ENCODE measurements around the gene DIP2A. TPM values are rescaled to one million over a fixed set of nuclear protein-coding genes. Genes with fewer than 3 reads are reported as not detected.

Gene DIP2A
- total and polyA plus RNA-seq, 2 of the 8 experiments (the other 6 are each of a cell fraction or from before 2014, with no cell fraction given) = 16.0 to 27.1 TPM

- H2BK120ac ChIP-seq (replicated peaks; ENCODE audit: low read depth, low read length) = no peak overlapping the region
- no peak overlapping the region for H2BK5ac ChIP-seq (ENCODE audit: low read depth, low read length)
- no peak overlapping the region for H3K9ac ChIP-seq (replicated peaks in 1 of 4; ENCODE audit: extremely low read depth in 1 of 4, low read depth in 3 of 4, low read length in 3 of 4)
- H3K4me2 ChIP-seq (ENCODE audit: insufficient read depth in 1 of 2, low read depth in 2 of 2, low read length in 2 of 2) = no peak overlapping the region
- H2BK12ac ChIP-seq (ENCODE audit: low read depth, low read length) = no peak overlapping the region
- H3K27me3 ChIP-seq (replicated peaks in 1 of 4; ENCODE audit: control insufficient read depth in 3 of 4, extremely low read depth in 1 of 4, insufficient read depth in 3 of 4, low read length in 3 of 4) = no peaks in the 10 kb centered on the region
- CTCF ChIA-PET (ENCODE audit: partially characterized antibody) = no interaction called here
- no peak overlapping the region for H2BK20ac ChIP-seq (ENCODE audit: low read length)
- WGBS, 2 experiments (ENCODE audit: extremely low coverage in 1 of 2, insufficient coverage in 1 of 2, insufficient read length in 1 of 2, insufficient replicate concordance in 2 of 2, low coverage in 1 of 2, low lambda C conversion rate in 2 of 2, missing lambda C conversion rate in 1 of 2) = 98% methylated on average over 2 of the region's 2 CpGs; no CpG with 5 or more reads in 1 of the 2 experiments
- no peak overlapping the region for H4K91ac ChIP-seq (replicated peaks; ENCODE audit: insufficient read length, low read length)
- H3K27ac ChIP-seq (ENCODE audit: low read depth, low read length) = no peak overlapping the region
- H3K79me2 ChIP-seq (ENCODE audit: control insufficient read depth in 1 of 2, insufficient read depth in 2 of 2, low read length in 2 of 2) = no peaks in the 10 kb centered on the region
- no peak overlapping the region for H3K56ac ChIP-seq (replicated peaks; ENCODE audit: insufficient read length, low read depth, low read length)
- H3K18ac ChIP-seq (ENCODE audit: extremely low read depth, low read length) = no peak overlapping the region
- no peaks in the 10 kb centered on the region; a peak in 1 of 4 replicates for H3K9me3 ChIP-seq (ENCODE audit: insufficient read depth in 2 of 2, low read depth in 1 of 2, low read length in 1 of 2)
- no peak for DNase-seq (ENCODE audit: low read depth in 1 of 2, low spot score in 2 of 2)
- no peak overlapping the region for H2AFZ ChIP-seq (ENCODE audit: low read length)
- no peak overlapping the region for H3K4ac ChIP-seq (replicated peaks; ENCODE audit: insufficient read length, low read depth, low read length)
- no peaks in the 10 kb centered on the region for H3K23me2 ChIP-seq (ENCODE audit: low read depth, low read length)
- H3K36me3 ChIP-seq (ENCODE audit: control insufficient read depth in 2 of 4, insufficient read depth in 4 of 4, low read length in 3 of 4) = peaks cover 0 to 11% (median 7%) of the 10 kb centered on the region in 4 experiments; a peak in 6 of 8 replicates
- TF ChIP-seq HDAC6 (IDR thresholded peaks at IDR 0.05; ENCODE audit: low read depth, low read length) = no peak
- TF ChIP-seq ATF3 (IDR thresholded peaks at IDR 0.05; ENCODE audit: insufficient read depth, low read depth, low read length) = no peak
- no peak for TF ChIP-seq FOSL1 (IDR thresholded peaks at IDR 0.05; ENCODE audit: insufficient read depth, low read depth, low read length)
- no peak for TF ChIP-seq NANOG (IDR thresholded peaks at IDR 0.05; ENCODE audit: insufficient read depth, low read depth, low read length, poor library complexity, severe bottlenecking)
- no peak for TF ChIP-seq SIX5 (IDR thresholded peaks at IDR 0.05; ENCODE audit: low read depth, low read length)
- TF ChIP-seq MAX (IDR thresholded peaks at IDR 0.05) = no peak
- TF ChIP-seq HDAC2 (IDR thresholded peaks at IDR 0.05; ENCODE audit: borderline replicate concordance in 1 of 2, low read depth in 2 of 2, low read length in 2 of 2) = no peak
- no peak for TF ChIP-seq GABPA (IDR thresholded peaks at IDR 0.05; ENCODE audit: borderline replicate concordance, insufficient read depth, low read length)
- TF ChIP-seq ZNF274 (IDR thresholded peaks at IDR 0.05; ENCODE audit: borderline replicate concordance, extremely low read depth, low read length) = no peak
- no peak overlapping the region for H3K14ac ChIP-seq (ENCODE audit: insufficient read length)
- peaks cover 0 to 2% of the 10 kb centered on the region in 2 experiments for H4K20me1 ChIP-seq (replicated peaks in 1 of 2; ENCODE audit: control insufficient read depth in 1 of 2, insufficient read depth in 2 of 2, low read length in 2 of 2)
- no peaks in the 10 kb centered on the region for H3K4me1 ChIP-seq (replicated peaks in 1 of 4; ENCODE audit: control insufficient read depth in 3 of 4, insufficient read depth in 4 of 4, low read length in 3 of 4)
- H2AK5ac ChIP-seq (ENCODE audit: low read depth, low read length) = no peak overlapping the region
- no peak overlapping the region for H4K5ac ChIP-seq (ENCODE audit: insufficient read length, low read depth, low read length)
- H3K4me3 ChIP-seq (ENCODE audit: extremely low read depth in 1 of 4, insufficient read depth in 2 of 4, low read depth in 3 of 4, low read length in 4 of 4) = no peak overlapping the region
- H4K8ac ChIP-seq (ENCODE audit: extremely low read depth, insufficient read depth, low read length) = no peak overlapping the region
- no peak overlapping the region for H2BK15ac ChIP-seq (ENCODE audit: low read length)
- no peak for FAIRE-seq
- H3K23ac ChIP-seq (ENCODE audit: insufficient read length) = no peak overlapping the region
- POLR2A ChIA-PET (ENCODE audit: partially characterized antibody) = interaction anchor here (0.6 kb wide), 1 partner anchor 105 kb away, joined by 3 read pairs; no protein-coding TSS in a partner anchor
- no peaks in the 10 kb centered on the region for H3K79me1 ChIP-seq (ENCODE audit: low read depth, low read length)
Observed at GRCh38 chr21:46516068-46516467, 57.4 kb downstream of the DIP2A start.
